OCI-M2 (cell line): Measurements from ENCODE around the gene PCDHB9.
"Not testable (repeated sequence)": the region's sequence is repeated elsewhere in the genome, so short reads cannot be mapped to it uniquely, and the experiment has no call there.

Experiments used
- DNase-seq: peaks from one replicate; lab custom pipeline; 2025; ENCODE audit not compliant: unreplicated experiment; lab: John Stamatoyannopoulos, UW

Gene PCDHB9

DNA sequence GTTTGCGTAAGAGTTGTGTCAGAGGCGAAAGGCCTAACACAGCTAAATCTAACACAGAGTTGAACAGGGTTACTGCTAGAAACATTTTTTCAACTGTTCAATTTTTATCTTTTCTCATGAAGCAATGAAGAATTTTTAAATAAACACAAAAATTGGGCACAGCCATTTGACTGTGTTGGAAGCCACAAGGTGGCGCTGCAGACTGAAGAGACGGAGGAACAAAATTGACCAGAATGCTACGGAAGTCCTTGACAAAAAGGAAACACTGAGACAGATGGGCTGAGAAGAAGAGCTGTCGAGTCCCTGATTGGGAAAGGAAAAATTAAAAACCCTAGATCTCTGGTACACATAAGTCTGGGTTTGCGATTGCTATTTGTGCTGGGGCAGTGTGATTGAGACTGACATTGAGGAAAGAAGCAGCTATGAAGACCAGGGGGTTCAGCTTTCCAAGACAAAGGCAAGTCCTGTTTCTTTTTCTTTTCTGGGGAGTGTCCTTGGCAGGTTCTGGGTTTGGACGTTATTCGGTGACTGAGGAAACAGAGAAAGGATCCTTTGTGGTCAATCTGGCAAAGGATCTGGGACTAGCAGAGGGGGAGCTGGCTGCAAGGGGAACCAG, at the start of gene PCDHB9:
PCDHB9 (plus strand) TSS at position 265 of the 616 bp plus-strand sequence; CDS start at position 423, 158 bp downstream.
- no peak for DNase-seq

DNA sequence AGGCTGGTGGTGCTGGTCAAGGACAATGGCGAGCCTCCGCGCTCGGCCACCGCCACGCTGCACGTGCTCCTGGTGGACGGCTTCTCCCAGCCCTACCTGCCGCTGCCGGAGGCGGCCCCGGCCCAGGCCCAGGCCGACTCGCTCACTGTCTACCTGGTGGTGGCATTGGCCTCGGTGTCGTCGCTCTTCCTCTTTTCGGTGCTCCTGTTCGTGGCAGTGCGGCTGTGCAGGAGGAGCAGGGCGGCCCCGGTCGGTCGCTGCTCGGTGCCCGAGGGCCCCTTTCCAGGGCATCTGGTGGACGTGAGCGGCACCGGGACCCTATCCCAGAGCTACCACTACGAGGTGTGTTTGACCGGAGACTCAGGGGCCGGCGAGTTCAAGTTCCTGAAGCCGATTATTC, 49.6 kb upstream of the PCDHB9 start:
- DNase-seq = not testable (repeated sequence)

DNA sequence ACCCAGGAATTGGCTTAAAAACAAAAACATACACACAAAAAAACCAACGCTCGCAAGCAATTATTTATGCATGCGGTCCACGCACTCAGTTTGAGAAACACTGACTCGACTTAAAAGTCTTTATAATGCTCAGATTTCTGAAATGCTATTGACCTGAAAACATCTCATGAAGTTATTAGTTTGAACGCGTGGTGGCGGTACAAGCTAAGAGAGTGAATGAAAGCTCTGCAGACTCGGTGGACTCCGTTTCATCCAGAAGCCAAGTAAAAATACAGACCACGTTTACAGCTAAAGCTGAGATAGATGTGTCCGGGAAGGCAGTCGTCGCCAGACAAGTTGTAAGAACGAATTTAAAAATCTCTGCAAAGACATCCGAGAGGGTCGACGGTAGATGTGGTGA, 37.1 kb upstream of the PCDHB9 start, which contains the start of gene PCDHB6:
PCDHB6 (plus strand) TSS at position 246 of the 400 bp plus-strand sequence. CDS start 201 bp downstream, outside the sequence.
- no peak for DNase-seq

DNA sequence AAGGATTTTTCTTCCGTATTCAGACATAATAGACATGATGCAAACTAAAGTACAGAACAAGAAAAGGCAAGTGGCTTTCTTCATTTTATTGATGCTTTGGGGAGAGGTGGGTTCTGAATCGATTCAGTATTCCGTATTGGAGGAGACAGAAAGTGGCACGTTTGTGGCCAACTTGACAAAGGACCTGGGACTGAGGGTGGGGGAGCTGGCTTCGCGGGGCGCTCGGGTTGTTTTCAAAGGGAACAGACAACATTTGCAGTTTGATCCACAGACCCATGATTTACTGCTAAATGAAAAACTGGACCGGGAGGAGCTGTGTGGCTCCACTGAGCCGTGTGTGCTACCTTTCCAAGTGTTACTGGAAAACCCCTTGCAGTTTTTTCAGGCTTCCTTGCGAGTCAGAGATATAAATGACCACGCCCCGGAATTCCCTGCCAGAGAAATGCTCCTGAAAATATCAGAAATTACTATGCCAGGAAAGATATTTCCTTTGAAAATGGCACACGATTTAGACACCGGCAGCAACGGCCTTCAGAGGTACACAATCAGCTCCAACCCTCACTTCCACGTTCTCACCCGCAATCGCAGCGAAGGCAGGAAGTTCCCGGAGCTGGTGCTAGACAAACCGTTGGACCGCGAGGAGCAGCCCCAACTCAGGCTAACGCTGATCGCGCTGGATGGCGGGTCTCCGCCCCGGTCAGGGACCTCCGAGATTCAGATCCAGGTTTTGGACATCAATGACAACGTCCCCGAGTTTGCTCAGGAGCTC, 36.6 kb upstream of the PCDHB9 start:
- DNase-seq = no peak

DNA sequence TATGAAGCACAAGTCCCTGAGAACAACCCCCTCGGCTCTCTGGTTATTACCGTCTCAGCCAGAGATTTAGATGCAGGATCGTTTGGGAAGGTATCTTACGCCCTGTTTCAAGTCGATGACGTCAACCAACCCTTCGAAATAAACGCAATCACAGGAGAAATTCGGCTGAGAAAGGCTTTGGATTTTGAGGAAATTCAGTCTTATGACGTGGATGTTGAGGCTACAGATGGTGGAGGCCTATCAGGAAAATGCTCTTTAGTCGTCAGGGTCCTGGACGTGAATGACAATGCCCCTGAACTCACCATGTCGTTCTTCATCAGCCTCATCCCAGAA, 36.0 kb upstream of the PCDHB9 start:
- no peak for DNase-seq

DNA sequence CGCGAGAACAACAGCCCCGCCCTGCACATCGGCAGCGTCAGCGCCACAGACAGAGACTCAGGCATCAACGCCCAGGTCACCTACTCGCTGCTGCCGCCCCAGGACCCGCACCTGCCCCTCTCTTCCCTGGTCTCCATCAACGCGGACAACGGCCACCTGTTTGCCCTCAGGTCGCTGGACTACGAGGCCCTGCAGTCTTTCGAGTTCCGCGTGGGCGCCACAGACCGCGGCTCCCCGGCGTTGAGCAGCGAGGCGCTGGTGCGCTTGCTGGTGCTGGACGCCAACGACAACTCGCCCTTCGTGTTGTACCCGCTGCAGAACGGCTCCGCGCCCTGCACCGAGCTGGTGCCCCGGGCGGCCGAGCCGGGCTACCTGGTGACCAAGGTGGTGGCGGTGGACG, 35.3 kb upstream of the PCDHB9 start:
- DNase-seq = not testable (repeated sequence)

DNA sequence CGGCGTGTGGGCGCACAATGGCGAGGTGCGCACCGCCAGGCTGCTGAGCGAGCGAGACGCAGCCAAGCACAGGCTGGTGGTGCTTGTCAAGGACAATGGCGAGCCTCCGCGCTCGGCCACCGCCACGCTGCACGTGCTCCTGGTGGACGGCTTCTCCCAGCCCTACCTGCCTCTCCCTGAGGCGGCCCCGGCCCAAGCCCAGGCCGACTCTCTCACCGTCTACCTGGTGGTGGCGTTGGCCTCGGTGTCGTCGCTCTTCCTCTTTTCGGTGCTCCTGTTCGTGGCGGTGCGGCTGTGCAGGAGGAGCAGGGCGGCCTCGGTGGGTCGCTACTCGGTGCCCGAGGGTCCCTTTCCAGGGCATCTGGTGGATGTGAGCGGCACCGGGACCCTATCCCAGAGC, 34.9 kb upstream of the PCDHB9 start:
- DNase-seq = not testable (repeated sequence)

DNA sequence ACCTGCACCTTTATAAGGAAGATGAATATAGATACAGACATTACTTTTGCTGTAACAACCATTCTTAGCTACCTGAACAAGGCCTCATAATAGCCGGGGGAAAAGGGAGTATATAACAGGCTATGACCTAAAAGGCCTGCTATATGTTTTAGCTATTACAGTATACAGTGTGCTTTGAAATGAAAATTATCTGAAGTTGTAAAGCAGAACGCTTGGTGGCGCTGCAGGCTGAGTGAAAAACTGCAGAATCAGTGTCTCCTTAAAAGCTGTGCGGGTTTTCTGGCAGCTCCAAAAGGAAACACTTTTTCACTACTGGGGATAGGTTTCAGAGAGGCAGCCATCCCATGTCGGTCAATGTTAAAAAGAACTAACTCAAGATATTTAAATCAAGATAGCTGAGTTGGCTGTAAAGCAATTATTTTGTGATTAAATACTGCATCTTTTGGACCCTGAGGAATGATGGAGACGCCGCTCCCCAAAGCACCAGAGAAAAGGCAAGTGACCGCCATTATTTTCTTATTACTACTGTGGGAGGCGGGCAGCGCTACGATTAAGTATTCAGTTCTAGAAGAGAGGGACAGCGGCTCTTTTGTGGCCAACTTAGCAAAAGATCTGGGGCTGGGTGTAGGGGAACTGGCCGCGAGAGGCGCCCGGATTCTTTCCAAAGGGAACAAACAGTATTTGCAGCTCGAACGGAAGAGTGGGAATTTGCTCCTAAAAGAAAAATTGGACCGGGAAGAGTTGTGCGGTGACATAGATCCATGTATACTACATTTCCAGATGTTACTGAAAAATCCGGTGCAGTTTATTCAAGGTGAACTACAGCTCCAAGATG, 31.2 kb upstream of the PCDHB9 start:
- no peak for DNase-seq

DNA sequence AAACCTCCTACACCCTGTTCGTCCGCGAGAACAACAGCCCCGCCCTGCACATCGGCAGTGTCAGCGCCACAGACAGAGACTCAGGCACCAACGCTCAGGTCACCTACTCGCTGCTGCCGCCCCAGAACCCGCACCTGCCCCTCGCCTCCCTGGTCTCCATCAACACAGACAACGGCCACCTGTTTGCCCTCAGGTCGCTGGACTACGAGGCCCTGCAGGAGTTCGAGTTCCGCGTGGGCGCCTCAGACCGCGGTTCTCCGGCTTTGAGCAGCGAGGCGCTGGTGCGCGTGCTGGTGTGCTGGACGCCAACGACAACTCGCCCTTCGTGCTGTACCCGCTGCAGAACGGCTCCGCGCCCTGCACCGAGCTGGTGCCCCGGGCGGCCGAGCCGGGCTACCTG, 29.6 kb upstream of the PCDHB9 start:
- not testable (repeated sequence) for DNase-seq

DNA sequence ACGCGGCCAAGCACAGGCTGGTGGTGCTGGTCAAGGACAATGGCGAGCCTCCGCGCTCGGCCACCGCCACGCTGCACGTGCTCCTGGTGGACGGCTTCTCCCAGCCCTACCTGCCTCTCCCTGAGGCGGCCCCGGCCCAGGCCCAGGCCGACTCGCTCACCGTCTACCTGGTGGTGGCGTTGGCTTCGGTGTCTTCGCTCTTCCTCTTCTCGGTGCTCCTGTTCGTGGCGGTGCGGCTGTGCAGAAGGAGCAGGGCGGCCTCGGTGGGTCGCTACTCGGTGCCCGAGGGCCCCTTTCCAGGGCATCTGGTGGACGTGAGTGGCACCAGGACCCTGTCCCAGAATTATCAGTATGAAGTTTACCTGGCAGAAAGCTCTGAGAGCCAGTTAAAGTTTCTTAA, 29.1 kb upstream of the PCDHB9 start:
- not testable (repeated sequence) for DNase-seq

DNA sequence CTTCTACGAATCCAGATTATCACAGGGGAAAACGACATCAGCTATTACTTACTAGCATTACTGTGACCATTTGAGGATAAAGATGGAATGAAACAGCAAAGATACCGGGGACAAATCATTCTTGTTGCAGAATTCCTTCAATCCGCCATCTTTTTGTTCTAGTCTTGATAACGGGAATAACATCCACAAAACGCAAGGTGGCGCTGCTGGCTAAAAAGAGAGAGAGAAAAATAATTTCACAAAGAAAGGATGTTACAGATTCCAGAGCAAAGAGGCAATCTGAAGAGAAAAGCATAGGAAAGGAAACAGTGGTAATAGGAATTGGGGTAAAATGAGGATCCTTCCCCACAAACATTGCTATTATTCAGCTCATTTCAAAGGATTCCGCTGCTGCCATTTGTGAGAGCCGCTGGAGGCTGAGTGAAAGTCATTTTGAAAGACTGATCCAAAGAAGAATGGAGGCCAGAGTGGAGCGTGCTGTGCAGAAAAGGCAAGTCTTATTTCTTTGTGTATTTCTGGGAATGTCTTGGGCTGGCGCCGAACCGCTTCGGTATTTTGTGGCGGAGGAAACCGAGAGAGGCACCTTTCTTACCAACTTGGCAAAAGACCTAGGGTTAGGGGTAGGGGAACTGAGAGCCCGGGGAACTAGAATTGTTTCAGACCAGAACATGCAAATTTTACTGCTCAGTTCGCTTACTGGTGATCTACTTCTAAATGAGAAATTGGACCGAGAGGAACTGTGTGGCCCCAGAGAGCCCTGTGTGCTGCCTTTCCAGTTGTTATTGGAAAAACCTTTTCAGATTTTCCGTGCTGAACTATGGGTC, 14.4 kb upstream of the PCDHB9 start, which contains the start of gene PCDHB7:
PCDHB7 (plus strand) TSS at position 264 of the 824 bp plus-strand sequence; CDS start at position 456, 192 bp downstream.
- no peak for DNase-seq

DNA sequence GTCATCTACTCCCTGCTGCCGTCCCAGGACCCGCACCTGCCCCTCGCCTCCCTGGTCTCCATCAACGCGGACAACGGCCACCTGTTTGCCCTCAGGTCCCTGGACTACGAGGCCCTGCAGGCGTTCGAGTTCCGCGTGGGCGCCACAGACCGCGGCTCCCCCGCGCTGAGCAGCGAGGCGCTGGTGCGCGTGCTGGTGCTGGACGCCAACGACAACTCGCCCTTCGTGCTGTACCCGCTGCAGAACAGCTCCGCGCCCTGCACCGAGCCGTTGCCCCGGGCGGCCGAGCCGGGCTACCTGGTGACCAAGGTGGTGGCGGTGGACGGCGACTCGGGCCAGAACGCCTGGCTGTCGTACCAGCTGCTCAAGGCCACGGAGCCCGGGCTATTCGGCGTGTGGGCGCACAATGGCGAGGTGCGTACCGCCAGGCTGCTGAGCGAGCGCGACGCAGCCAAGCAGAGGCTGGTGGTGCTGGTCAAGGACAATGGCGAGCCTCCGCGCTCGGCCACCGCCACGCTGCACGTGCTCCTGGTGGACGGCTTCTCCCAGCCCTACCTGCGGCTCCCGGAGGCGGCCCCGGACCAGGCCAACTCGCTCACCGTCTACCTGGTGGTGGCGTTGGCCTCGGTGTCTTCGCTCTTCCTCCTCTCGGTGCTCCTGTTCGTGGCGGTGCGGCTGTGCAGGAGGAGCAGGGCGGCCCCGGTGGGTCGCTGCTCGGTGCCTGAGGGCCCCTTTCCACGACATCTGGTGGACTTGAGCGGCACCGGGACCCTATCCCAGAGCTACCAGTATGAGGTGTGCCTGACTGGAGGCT, 12.5 kb upstream of the PCDHB9 start:
- not testable (repeated sequence) for DNase-seq

DNA sequence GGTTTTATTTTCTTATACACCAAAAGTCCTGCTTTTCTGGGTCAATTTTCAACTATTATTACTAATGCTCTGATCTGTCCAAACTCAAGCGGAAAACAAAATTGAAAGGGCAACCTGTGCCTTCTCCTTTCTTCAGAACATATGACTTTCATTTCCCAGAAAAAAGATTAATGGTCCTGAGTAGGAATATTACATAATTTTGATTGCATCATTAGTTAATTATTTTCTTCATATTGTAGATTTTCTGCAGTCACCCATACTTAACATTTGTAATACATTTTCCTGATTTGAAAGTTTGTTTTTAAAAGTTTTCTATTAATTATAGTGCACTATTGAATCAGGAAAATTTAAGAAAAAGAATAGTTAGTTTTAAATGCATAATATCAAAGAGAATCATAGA, 11.0 kb upstream of the PCDHB9 start:
- no peak for DNase-seq

DNA sequence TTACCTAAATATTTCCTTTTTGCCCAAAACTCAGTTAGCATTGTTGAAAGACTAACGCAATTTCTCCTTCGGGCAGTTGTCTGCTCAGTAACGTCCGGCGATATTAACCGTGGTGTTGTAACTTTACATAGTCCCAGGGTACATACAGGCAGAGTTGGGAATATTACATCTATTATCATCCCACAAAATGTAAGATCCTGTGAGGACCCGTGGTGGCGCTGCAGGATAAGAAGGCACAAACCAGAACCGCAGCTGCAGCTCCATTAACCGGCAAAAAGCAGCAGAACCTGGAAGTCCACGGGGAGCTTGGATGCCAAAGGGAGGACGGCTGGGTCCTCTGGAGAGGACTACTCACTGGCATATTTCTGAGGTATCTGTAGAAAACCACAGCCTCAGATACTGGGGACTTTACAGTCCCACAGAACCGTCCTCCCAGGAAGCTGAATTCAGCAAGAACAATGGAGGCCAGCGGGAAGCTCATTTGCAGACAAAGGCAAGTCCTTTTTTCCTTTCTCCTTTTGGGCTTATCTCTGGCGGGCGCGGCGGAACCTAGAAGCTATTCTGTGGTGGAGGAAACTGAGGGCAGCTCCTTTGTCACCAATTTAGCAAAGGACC, 9.3 kb upstream of the PCDHB9 start, which contains the start of gene PCDHB8:
PCDHB8 (plus strand) TSS at position 214 of the 615 bp plus-strand sequence; CDS start at position 459, 245 bp downstream.
- DNase-seq = not testable (repeated sequence)

DNA sequence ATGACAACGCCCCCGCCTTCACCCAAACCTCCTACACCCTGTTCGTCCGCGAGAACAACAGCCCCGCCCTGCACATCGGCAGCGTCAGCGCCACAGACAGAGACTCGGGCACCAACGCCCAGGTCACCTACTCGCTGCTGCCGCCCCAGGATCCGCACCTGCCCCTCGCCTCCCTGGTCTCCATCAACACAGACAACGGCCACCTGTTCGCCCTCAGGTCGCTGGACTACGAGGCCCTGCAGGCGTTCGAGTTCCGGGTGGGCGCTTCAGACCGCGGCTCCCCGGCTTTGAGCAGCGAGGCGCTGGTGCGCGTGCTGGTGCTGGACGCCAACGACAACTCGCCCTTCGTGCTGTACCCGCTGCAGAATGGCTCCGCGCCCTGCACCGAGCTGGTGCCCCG, 7.6 kb upstream of the PCDHB9 start:
- DNase-seq = not testable (repeated sequence)

DNA sequence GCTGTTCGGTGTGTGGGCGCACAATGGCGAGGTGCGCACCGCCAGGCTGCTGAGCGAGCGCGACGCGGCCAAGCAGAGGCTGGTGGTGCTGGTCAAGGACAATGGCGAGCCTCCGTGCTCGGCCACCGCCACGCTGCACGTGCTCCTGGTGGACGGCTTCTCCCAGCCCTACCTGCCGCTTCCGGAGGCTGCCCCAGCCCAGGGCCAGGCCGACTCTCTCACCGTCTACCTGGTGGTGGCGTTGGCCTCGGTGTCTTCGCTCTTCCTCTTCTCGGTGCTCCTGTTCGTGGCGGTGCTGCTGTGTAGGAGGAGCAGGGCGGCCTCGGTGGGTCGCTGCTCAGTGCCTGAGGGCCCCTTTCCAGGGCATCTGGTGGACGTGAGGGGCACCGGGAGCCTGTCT, 7.1 kb upstream of the PCDHB9 start:
- not testable (repeated sequence) for DNase-seq

DNA sequence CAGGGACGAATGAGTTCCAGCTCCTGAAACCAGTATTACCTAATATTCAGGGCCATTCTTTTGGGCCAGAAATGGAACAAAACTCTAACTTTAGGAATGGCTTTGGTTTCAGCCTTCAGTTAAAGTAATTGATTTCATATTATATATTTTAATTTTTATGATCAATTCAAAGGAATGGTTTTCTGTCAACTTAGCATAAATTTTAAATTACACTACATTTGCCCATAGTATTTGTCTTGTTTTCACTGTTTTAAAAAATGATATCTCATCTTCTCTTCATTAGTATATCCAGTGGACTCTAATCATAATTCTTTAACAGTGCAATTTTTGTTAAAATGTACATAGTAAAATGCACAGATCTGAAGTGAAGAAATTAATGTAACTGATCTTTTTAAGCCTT, 6.6 kb upstream of the PCDHB9 start:
- no peak for DNase-seq

DNA sequence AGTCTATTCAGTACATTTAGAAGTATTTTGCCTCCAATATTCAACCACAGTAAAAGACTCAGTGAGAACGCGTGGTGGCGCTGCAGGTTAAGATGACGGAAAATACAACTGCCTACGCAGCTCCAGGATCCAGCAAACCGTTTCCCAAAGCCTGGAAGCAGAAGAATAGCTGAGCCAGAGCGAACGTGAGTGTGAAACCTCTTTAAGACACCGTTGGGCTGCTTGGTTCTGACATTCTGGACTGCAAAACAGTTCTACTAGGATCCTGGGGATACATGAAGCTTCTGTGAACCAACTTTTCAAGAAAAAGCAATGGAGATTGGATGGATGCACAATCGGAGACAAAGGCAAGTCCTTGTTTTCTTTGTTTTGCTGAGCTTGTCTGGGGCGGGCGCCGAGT, 4.7 kb upstream of the PCDHB9 start, which contains the start of gene PCDHB16:
PCDHB16 (plus strand) TSS at position 140 of the 400 bp plus-strand sequence; CDS start at position 313, 173 bp downstream.
- no peak for DNase-seq
